ENCODE results near the gene ACSL1. TPM values are rescaled to one million over a fixed set of nuclear protein-coding genes. Genes with fewer than 3 reads are reported as not detected.

Gene ACSL1
- total and polyA plus RNA-seq, 9 of the 15 experiments (the other 6 are each of a cell fraction or from before 2014, with no cell fraction given) = 6.7 to 24.1 (median 15.0) TPM

DNA sequence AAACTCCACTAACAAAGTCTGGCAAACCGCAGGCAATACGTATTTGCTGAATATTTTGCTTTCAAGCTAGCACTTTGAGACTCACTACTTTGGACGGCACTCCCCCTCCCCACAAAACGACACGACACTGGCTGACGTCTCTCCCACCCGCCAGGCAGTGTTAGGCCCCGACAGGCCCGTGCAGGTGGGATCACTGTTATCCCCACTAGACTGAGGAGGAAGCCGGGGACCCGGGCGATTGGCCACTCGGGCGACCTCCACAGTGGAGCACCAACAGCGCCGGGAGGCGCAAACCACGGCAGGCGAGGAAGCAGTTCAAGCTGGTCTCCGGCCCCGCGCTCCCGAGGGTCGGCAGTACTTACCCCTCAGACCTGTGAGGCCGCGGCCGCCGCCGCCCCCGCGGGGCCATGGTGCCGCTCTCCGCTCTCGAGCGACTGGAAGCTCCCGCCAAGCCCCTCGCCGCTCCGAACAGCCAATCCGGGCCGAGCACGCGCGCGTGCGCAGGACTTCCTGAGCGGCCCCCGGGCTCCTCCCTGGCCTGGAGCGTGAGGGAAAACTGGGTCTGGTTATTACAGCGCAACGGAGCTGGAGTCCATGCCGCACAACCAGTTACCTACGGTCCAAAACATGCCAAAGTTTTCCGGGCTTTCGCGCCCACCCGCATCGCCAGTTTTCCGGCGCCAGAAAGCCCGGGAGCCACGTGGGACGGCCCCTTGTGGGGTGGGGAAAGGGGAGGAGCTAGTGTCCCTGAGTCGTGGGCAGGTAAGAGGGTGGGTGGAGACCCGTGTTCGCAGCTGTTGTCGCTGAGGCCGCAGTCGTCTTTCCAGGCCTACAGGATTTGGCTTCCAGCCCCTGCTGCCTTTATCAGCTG, 91.9 kb downstream of the ACSL1 start, which contains the start of gene CENPU (continued):
- TF ChIP-seq ZBTB8A (IDR thresholded peaks at IDR 0.05; ENCODE audit: partially characterized antibody) (no peak), ZFP36 (IDR thresholded peaks at IDR 0.05; ENCODE audit: low read depth, low read length, partially characterized antibody) (peak; percentile 22), CREB1 (IDR thresholded peaks at IDR 0.05) (peak; percentile 82), CREB1 (CRISPR knock-in tag; IDR thresholded peaks at IDR 0.05) (peak; percentile 88), ZNF507 (tag; conservative IDR thresholded peaks at IDR 0.05) (no peak), ZBTB17 (CRISPR knock-in tag; IDR thresholded peaks at IDR 0.05) (no peak), DNMT1 (IDR thresholded peaks at IDR 0.05) (no peak), ZNF274 (IDR thresholded peaks at IDR 0.05; ENCODE audit: borderline replicate concordance, low read depth, low read length) (no peak; the same call in 1 of the 2 replicates), RCOR1 (IDR thresholded peaks at IDR 0.05; ENCODE audit: borderline replicate concordance in 1 of 2, low read depth in 2 of 2, low read length in 2 of 2) (peak; percentile 66 to 72; a peak in 3 of 4 replicates), SP2 (IDR thresholded peaks at IDR 0.05; ENCODE audit: extremely low read depth, low read depth, low read length, poor library complexity, severe bottlenecking) (no peak), PHB (CRISPR knock-in tag; IDR thresholded peaks at IDR 0.05) (no peak), BMI1 (IDR thresholded peaks at IDR 0.05; ENCODE audit: low read length) (0 out of 2 replicates have a peak, but pooled peaks have one; percentile 12), CEBPB (tag; IDR thresholded peaks at IDR 0.05) (peak; percentile 8; the same call in 1 of the 2 replicates), ZNF263 (CRISPR knock-in tag; IDR thresholded peaks at IDR 0.05; ENCODE audit: borderline replicate concordance) (peak; percentile 79), ZFPM2 (CRISPR knock-in tag; IDR thresholded peaks at IDR 0.05) (no peak), ZNF143 (CRISPR knock-in tag; IDR thresholded peaks at IDR 0.05) (peak; percentile 6; the same call in 1 of the 2 replicates)
- TF ChIP-seq, protein P1, sequence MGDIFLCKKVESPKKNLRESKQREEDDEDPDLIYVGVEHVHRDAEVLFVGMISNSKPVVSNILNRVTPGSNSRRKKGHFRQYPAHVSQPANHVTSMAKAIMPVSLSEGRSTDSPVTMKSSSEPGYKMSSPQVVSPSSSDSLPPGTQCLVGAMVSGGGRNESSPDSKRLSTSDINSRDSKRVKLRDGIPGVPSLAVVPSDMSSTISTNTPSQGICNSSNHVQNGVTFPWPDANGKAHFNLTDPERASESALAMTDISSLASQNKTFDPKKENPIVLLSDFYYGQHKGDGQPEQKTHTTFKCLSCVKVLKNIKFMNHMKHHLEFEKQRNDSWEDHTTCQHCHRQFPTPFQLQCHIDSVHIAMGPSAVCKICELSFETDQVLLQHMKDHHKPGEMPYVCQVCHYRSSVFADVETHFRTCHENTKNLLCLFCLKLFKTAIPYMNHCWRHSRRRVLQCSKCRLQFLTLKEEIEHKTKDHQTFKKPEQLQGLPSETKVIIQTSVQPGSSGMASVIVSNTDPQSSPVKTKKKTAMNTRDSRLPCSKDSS (IDR thresholded peaks at IDR 0.05; ENCODE audit: low read depth, partially characterized antibody) = no peak
- TF ChIP-seq, protein P2, sequence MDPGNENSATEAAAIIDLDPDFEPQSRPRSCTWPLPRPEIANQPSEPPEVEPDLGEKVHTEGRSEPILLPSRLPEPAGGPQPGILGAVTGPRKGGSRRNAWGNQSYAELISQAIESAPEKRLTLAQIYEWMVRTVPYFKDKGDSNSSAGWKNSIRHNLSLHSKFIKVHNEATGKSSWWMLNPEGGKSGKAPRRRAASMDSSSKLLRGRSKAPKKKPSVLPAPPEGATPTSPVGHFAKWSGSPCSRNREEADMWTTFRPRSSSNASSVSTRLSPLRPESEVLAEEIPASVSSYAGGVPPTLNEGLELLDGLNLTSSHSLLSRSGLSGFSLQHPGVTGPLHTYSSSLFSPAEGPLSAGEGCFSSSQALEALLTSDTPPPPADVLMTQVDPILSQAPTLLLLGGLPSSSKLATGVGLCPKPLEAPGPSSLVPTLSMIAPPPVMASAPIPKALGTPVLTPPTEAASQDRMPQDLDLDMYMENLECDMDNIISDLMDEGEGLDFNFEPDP (CRISPR knock-in tag; IDR thresholded peaks at IDR 0.05) = no peak
- TF ChIP-seq, protein P3, sequence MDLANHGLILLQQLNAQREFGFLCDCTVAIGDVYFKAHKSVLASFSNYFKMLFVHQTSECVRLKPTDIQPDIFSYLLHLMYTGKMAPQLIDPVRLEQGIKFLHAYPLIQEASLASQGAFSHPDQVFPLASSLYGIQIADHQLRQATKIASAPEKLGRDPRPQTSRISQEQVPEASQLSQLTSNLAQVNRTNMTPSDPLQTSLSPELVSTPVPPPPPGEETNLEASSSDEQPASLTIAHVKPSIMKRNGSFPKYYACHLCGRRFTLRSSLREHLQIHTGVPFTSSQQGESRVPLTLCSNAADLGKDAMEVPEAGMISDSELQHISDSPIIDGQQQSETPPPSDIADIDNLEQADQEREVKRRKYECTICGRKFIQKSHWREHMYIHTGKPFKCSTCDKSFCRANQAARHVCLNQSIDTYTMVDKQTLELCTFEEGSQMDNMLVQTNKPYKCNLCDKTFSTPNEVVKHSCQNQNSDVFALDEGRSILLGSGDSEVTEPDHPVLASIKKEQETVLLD (IDR thresholded peaks at IDR 0.05) = peak; percentile 95
- TF ChIP-seq, protein P4, sequence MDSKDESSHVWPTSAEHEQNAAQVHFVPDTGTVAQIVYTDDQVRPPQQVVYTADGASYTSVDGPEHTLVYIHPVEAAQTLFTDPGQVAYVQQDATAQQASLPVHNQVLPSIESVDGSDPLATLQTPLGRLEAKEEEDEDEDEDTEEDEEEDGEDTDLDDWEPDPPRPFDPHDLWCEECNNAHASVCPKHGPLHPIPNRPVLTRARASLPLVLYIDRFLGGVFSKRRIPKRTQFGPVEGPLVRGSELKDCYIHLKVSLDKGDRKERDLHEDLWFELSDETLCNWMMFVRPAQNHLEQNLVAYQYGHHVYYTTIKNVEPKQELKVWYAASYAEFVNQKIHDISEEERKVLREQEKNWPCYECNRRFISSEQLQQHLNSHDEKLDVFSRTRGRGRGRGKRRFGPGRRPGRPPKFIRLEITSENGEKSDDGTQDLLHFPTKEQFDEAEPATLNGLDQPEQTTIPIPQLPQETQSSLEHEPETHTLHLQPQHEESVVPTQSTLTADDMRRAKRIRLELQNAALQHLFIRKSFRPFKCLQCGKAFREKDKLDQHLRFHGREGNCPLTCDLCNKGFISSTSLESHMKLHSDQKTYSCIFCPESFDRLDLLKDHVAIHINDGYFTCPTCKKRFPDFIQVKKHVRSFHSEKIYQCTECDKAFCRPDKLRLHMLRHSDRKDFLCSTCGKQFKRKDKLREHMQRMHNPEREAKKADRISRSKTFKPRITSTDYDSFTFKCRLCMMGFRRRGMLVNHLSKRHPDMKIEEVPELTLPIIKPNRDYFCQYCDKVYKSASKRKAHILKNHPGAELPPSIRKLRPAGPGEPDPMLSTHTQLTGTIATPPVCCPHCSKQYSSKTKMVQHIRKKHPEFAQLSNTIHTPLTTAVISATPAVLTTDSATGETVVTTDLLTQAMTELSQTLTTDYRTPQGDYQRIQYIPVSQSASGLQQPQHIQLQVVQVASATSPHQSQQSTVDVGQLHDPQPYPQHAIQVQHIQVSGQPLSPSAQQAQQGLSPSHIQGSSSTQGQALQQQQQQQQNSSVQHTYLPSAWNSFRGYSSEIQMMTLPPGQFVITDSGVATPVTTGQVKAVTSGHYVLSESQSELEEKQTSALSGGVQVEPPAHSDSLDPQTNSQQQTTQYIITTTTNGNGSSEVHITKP (IDR thresholded peaks at IDR 0.05; ENCODE audit: partially characterized antibody) = peak; percentile 40

Data from K562 (cell line).